ENCODE data around the gene VWA8.
"Not testable (repeated sequence)": the region's sequence is repeated elsewhere in the genome, so short reads cannot be mapped to it uniquely, and the experiment has no call there.

VWA8 gene

DNA sequence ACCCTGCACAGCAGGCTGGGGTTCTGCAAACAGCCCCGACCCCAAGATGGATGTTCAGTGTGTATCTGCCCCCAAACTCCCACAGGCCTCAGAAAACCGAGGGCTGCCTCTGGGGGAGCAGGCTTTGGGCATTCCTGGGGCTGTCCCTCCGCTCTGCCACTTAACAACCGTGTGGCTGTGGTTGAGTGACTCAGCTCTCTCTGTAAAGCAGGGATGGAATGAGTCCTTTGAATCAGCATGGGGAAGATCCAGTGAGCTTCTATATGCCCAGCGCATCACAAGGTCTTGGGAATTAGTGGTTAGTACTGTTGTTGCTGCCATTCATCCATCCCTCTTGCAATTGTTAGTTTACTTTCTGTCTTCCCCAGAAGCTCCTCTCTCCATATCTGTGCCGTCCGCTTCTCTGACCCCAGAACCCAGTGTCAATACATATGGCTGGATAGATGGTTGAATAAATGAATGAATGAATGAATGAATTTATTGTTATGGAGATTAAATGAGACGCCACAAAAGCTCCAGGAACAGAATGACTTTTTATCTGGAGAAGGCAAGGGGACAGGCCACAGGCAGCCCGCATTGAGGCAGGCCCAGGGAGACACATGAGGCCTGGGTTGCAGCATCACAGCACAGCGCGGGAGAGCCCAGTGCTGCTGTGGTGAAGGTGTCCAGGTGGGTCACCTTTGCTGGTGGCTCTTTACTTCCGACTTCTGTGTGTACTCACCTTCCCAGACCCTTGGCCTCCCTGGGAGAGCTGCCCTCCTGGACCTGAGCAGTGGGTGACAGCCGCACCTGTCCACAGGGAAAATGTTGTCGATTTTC, 414.3 kb downstream of the VWA8 start:
- no peak for FAIRE-seq

DNA sequence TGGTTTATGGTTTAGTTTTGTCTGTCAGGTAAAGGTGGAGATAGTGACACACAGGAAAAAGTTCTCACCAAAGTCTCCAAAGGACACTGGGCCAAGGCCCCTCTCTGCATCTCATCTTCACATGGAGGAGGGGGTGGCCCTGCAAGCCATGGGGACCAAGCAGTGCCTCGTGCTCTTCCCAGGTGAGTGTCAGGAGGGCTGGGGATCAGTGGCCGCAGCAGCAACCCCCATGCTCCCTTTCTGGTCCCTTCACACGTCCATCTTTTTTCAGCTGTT, 415.5 kb downstream of the VWA8 start:
- FAIRE-seq, result no peak

DNA sequence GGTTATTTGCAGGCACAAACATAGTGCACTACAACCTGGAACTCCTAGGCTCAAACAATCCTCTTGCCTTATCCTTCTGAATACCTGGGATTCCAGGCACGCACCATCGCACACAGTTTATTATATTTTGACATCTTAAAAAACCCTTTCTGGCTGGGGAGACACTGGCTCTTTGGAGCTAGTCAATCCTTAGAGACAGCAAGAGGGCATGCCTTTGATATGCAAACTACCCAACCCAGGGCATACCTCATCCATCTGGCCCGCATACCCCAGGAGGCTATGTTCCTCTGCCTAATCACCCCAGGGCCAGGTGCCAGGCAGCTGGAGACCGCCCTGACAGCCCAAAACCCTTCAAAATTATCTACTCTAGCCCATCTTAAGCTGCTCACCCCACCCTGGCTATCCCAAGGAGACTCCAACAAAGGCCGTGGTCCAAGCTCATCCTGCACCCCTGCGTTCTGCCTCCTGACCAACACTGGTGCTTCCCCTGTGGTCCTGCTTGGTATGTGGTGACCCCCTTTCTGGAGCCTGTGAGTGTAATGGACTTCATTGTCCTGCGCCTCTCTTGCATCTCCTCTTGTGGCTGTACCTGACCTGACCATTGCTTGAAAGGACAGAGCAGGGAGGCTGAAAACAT, 417.1 kb downstream of the VWA8 start:
- no peak for FAIRE-seq

DNA sequence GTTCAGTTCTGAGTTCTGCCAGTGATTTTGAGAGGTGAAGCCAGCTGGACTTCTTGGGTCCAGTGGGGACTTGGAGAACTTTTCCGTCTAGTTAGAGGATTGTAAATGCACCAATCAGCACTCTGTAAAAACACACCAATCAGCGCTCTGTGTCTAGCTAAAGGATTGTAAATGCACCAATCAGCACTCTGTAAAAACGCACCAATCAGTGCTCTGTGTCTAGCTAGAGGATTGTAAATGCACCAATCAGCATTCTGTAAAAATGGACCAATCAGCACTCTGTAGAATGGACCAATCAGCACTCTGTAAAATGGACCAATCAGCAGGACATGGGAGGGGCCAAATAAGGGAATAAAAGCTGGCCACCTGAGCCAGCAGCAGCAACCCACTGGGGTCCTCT, 418.1 kb downstream of the VWA8 start:
- FAIRE-seq, result not testable (repeated sequence)

DNA sequence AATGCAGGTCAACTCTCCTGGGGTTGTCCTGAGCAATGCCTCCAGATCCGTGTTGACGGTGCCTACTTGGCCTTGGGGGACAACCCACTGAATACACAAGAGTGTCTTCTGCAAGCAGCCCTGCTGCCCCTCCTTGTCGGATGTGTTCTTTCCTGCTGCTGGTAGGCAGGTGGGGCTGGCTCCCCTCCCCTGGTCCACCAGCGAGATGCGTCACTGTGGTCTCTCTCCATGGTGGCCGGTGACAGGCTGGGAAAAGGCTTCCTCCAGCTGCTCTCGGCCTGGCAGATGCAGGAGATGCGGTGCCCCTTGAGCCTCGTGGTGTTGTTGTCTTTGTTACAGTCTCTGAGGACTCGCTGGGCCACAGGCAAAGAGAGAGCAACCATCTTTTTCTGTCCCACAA, 418.6 kb downstream of the VWA8 start:
- FAIRE-seq, result no peak

DNA sequence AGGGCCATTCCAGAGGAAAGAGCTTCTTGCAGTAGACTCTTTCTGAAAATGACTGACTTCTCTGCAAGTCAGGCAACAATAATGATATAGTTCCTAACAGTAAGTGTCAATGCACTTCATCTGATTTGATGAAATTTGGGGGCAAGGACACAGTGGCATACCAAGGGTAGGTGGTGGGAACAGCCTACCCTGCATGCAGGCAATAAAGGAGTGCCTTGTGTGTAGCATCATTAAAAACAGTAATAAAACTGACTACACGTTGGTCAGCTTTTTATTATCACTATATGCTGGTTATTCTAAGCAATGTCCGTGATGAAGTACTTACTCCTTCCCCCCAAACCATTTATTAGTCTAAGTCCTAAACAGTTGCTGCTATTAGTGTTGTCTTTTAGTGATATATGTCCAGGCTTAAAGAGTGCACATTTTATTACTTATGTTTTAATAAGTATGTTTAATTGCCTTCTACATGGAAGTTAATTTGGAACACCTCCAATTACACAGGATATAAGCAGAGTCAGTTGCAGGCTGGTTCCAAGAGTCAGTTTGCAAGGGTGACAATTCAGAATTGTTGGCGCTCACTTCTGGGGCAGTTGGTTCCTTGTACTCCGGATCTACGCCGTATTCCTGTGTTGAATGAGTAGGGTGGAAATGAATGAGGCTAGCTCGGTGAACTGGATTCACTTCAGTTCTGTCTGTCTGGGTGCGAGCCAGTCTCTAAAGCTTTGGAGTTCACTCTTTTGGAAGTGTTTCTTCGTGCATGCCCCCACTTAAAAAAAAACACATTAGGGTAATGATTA, 419.6 kb downstream of the VWA8 start:
- FAIRE-seq, result no peak

DNA sequence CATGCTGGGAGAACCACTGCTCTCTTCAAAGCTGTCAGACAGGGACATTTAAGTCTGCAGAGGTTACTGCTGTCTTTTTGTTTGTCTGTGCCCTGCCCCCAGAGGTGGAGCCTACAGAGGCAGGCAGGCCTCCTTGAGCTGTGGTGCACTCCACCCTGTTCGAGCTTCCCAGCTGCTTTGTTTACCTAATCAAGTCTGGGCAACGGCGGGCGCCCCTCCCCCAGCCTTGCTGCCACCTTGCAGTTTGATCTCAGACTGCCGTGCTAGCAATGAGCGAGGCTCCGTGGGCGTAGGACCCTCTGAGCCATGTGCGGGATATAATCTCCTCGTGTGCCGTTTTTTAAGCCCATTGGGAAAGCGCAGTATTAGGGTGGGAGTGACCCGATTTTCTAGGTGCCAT, 420.7 kb downstream of the VWA8 start:
- FAIRE-seq, result not testable (repeated sequence)

DNA sequence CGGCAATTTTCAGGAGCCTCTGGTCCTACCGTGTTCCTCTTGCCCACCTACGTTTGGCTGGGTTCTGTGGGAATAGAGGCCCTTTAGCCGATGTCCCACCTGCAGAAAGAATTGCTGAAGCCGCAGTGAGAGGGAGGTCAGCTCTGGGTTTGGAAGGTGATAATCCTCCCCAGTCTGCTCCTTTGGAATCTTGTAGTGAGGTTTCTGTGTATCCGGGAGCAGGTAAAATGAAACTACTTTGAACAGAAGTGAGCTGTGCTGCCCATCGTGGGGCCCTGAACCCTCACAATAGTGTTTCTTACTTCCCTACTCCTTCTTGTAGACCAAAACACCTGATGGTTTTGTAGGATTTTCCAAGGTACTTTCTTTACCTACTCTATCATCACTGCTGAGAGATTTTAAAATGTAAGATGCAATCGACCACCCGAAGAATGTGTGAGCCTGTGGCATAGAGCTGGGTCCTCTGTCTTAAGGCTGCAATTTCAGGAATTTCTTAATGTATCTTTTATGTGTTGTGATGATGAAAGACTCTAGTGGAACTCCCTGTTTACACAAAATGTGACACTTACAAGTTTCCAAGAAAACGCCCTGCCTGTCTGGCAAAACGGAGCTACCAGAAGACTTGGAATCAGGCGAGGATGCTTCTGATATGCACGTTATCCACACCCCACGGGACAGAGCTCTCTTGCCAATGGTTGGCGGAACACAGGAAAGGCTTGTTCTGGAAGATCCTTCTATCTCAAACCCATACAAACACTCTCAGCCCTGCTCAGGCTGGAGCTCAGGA, 427.4 kb downstream of the VWA8 start:
- FAIRE-seq, result no peak

DNA sequence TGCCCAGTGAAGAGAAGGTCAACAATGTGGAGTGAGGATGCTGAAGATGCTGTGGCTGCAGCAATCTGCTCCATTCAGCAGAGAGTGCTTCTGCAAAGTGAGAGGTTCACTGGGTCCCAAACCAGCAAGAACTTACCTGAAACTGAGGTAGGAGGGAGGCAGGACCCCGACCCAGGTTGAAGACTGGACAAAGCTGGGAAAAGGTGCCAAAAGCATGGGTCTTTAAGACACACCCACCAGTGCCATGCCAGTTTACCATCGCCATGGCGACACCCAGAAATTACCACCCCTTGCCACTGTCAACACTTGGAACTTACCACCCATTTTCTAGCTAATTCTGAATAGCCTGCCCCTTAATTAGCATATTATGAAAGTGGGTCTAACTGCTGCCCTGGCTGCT, 432.9 kb downstream of the VWA8 start:
- FAIRE-seq, result no peak

DNA sequence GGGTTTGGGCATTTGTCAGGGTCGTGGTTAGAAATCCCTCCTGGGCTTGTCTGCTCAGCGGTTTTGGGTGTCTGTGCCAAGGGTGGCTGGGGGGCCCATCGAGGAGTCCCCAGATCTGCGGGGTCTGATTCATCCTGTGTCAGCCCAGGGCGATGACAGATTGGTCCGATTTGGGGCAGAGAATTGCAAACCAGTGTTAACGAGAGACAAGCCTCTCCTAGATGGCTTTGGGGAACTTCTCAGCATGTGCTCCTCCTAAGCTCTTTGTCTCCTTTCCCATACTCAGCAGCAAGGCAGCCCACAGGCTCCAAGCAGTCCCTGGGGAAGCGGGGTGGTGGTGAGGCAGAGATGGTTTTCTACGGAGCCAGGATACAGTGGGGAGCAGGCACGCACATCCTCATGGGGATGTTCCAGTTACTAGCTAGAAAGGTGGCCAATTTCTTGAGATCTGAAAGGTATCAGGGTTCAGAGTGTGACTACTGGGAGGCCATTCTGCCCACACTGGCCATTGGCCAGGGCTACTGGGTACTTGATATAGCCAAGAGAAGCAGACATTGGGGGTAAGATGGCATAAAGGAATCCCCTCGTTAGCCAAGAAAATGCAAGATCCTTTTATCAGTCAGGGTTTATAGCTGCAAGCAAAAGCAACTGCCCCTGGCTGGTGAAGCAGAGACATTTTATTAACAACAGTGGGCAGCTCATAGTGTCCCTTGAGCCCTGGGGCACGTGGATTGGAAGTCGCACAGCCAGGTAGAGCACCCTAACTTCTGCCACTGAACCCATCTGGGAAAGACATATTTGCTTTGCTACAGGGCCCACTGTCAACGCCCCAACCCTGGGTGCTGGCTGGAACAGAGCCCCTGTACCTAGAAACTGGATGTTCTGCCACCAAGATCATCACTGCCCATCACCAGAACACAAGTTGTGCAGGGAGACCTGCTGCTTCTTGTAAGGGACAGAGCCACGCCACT, 440.0 kb downstream of the VWA8 start:
- FAIRE-seq, result no peak

DNA sequence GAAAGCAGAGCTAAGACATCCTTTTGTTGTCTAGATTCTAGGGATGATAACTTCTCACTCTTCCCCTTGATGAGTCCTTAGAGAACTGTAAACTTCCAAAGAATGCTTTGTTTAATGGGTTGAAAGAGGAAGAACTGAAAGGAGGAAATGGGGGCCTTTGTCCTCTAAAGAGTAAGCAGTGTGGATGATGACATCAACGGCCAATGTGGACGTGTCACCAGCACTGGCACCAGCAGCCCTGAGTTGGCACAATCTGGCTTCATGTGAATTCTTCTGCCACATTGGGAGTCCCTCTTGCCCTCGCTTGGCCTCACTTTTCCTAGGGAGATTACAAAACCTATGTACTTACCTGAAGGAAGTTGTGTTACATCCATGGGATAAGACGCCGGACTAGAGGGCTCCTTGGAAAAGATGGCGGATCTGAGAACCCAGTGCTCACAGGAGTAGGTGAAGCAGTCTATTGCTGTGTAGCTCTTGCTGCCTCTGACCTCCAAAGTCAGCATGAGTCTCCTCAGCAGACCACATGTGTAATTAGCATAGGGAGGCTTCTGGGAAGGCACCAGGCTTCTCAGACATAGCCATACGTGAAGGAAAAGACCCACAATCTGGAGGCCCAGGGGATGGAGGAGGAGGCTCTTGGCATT, 440.8 kb downstream of the VWA8 start:
- no peak for FAIRE-seq
